ENCODE measurements around the gene RSPH9. TPM values are rescaled to one million over a fixed set of nuclear protein-coding genes. Genes with fewer than 3 reads are reported as not detected.

RSPH9 gene
- total and polyA plus RNA-seq, 4 donors, result under 0.01 to 0.19 (median 0.12) TPM

DNA sequence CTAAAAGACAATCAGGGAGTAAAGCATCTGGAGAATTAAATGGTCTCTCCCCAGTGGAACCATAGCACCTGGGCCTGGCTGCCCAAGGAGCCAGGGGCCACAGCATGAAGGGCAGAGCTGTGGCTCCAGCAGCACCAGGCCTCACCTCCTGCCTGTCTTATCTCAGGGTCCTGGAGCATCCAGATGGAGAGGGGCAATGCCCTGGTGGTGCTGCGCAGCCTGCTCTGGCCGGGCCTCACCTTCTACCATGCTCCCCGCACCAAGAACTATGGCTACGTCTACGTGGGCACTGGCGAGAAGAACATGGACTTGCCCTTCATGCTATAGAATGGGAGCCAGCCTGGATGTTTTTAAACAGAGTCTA, 25.8 kb downstream of the RSPH9 start:
- Histone ChIP-seq H3K27me3 (ENCODE audit: control insufficient read depth in 4 of 4, insufficient read depth in 4 of 4, low read length in 3 of 4) (no peaks in the 10 kb centered on the region), H3K4me1 (ENCODE audit: control insufficient read depth in 4 of 4, insufficient read depth in 4 of 4, low read length in 3 of 4) (peaks cover 5 to 18% (median 9%) of the 10 kb centered on the region in 4 donors), H3K36me3 (ENCODE audit: control insufficient read depth in 4 of 4, insufficient read depth in 3 of 4, low read depth in 1 of 4, low read length in 3 of 4) (peaks cover 4 to 35% (median 17%) of the 10 kb centered on the region in 4 donors), H3K27ac (ENCODE audit: low read depth in 1 of 2, low read length in 2 of 2) (no peak overlapping the region), H3K9ac (ENCODE audit: low read depth in 1 of 2, low read length in 2 of 2) (no peak overlapping the region), H3K4me3 (ENCODE audit: low read depth in 1 of 3, low read length in 3 of 3) (no peak overlapping the region), H3K9me3 (ENCODE audit: control insufficient read depth in 4 of 4, low read length in 3 of 4) (no peaks in the 10 kb centered on the region)
- TF ChIP-seq HNF4A (conservative IDR thresholded peaks at IDR 0.05) (no peak), EGR1 (IDR thresholded peaks at IDR 0.05; ENCODE audit: low read depth in 2 of 2) (no peak), FOXA1 (IDR thresholded peaks at IDR 0.05) (no peak), SP1 (IDR thresholded peaks at IDR 0.05) (no peak), YY1 (IDR thresholded peaks at IDR 0.05) (no peak), NR2F2 (IDR thresholded peaks at IDR 0.05) (no peak), GABPA (IDR thresholded peaks at IDR 0.05 in 1 of 2, conservative IDR thresholded peaks at IDR 0.05 in 1 of 2) (no peak), RAD21 (IDR thresholded peaks at IDR 0.05) (no peak)
- WGBS, result 87% methylated on average over 6 of the region's 6 CpGs
- DNase-seq (ENCODE audit: low spot score), result no peak

DNA sequence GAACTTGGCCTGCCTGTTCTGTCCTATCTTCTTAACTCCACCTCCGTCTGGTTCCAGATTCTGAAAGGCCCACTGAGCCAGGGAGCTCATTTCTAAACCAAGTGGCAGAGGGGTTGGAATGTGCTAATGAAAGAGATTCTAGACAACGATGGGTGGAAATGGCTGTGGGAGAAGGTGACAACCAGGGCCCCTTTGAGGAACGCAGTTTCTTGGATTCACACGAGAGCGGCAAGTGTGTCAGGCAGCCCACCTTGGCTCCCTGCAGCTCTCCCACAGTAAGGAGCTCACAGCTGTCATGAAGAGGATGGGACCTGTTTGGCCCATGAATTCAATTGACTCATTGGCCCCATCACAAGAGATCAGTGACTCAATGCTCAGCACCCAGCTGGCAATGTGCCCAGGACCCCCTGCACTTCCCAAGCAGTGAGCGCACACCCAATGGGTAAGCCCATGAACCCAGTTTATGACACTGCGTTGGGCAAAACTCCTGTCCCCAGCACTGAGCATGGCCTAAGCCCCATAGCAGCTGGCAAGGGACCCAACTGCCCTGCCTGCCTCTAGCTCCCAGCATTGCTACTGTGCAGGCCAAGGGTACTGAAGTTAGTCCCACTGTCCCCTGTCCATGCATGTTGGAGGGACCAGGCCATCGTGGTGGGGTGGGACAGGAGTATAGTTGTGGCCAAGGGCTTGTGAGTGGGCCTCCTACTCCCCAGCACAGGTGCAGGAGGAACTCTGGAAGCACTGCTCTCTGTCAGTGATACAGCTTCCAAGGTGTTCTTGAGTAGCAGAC, 26.4 kb downstream of the RSPH9 start:
- WGBS, result 94% methylated on average over 8 of the region's 8 CpGs
- Histone ChIP-seq H3K27me3 (ENCODE audit: control insufficient read depth in 4 of 4, insufficient read depth in 4 of 4, low read length in 3 of 4) (no peaks in the 10 kb centered on the region), H3K9ac (ENCODE audit: low read depth in 1 of 2, low read length in 2 of 2) (no peak overlapping the region), H3K36me3 (ENCODE audit: control insufficient read depth in 4 of 4, insufficient read depth in 3 of 4, low read depth in 1 of 4, low read length in 3 of 4) (peaks cover 4 to 41% (median 17%) of the 10 kb centered on the region in 4 donors), H3K4me3 (ENCODE audit: low read depth in 1 of 3, low read length in 3 of 3) (no peak overlapping the region), H3K4me1 (ENCODE audit: control insufficient read depth in 4 of 4, insufficient read depth in 4 of 4, low read length in 3 of 4) (peaks cover 5 to 18% (median 9%) of the 10 kb centered on the region in 4 donors), H3K9me3 (ENCODE audit: control insufficient read depth in 4 of 4, low read length in 3 of 4) (no peaks in the 10 kb centered on the region), H3K27ac (ENCODE audit: low read depth in 1 of 2, low read length in 2 of 2) (no peak overlapping the region)
- no peak for DNase-seq (ENCODE audit: low spot score)
- TF ChIP-seq SP1 (IDR thresholded peaks at IDR 0.05) (no peak), JUND (IDR thresholded peaks at IDR 0.05) (no peak), NR2F2 (IDR thresholded peaks at IDR 0.05) (no peak), EGR1 (IDR thresholded peaks at IDR 0.05; ENCODE audit: low read depth in 2 of 2) (no peak)
- TF ChIP-seq, protein P1, sequence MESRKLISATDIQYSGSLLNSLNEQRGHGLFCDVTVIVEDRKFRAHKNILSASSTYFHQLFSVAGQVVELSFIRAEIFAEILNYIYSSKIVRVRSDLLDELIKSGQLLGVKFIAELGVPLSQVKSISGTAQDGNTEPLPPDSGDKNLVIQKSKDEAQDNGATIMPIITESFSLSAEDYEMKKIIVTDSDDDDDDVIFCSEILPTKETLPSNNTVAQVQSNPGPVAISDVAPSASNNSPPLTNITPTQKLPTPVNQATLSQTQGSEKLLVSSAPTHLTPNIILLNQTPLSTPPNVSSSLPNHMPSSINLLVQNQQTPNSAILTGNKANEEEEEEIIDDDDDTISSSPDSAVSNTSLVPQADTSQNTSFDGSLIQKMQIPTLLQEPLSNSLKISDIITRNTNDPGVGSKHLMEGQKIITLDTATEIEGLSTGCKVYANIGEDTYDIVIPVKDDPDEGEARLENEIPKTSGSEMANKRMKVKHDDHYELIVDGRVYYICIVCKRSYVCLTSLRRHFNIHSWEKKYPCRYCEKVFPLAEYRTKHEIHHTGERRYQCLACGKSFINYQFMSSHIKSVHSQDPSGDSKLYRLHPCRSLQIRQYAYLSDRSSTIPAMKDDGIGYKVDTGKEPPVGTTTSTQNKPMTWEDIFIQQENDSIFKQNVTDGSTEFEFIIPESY (IDR thresholded peaks at IDR 0.05), result no peak
- TF ChIP-seq, protein P2, sequence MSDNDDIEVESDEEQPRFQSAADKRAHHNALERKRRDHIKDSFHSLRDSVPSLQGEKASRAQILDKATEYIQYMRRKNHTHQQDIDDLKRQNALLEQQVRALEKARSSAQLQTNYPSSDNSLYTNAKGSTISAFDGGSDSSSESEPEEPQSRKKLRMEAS (IDR thresholded peaks at IDR 0.05), result no peak

DNA sequence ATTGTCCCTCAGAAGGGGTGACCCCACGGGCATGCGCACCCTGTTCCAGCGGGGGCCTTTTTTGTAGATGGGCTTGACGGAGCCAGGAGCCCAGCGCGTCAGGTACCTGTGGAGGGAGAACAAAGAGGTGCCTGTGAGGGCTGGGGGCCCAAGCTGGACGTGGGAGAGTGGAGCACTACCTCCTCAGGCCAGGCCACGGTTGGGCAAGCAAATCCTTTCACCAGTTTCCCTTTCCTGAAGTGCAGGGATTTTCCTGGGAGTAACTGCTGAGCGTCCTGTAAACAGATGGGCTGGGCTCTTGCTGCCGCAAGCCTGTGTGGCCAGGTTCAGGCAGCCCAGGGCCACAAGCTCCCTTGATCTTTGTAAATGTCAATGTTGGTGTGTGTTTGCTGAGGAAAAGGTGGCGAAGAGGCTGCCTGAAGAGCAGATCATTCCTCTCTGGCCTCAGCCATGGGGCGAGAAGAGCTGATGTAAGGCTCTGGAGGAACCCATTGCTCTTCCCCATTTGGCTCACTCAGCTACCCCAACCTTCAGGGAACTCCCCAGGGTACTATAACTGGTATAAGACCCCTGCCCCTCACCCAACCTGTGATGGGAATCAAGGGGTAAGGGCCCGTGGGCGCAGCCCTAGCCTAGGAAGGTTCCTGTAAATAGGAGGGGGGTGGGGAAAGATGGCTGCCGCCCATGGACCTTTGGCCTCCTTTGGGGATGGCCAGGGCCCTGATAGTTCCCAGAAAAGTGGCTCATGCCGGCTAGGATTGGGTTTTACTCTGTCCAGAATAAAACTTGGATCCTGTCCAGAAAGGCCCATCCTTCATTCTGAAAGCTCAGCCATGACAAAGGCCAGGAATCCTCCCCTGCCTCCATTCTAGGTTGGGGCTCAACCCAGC, 27.2 kb downstream of the RSPH9 start:
- Histone ChIP-seq H3K27me3 (ENCODE audit: control insufficient read depth in 4 of 4, insufficient read depth in 4 of 4, low read length in 3 of 4) (no peaks in the 10 kb centered on the region), H3K4me1 (ENCODE audit: control insufficient read depth in 4 of 4, insufficient read depth in 4 of 4, low read length in 3 of 4) (peaks cover 5 to 14% (median 8%) of the 10 kb centered on the region in 4 donors), H3K9ac (ENCODE audit: low read depth in 1 of 2, low read length in 2 of 2) (no peak overlapping the region), H3K4me3 (ENCODE audit: low read depth in 1 of 3, low read length in 3 of 3) (no peak overlapping the region), H3K36me3 (ENCODE audit: control insufficient read depth in 4 of 4, insufficient read depth in 3 of 4, low read depth in 1 of 4, low read length in 3 of 4) (peaks cover 10 to 48% (median 22%) of the 10 kb centered on the region in 4 donors), H3K27ac (ENCODE audit: low read depth in 1 of 2, low read length in 2 of 2) (no peak overlapping the region), H3K9me3 (ENCODE audit: control insufficient read depth in 4 of 4, low read length in 3 of 4) (no peaks in the 10 kb centered on the region)
- 81% methylated on average over 16 of the region's 16 CpGs for WGBS
- DNase-seq (ENCODE audit: low spot score), result no peak
- no peak for TF ChIP-seq NR2F2 (IDR thresholded peaks at IDR 0.05)
- TF ChIP-seq SP1 (IDR thresholded peaks at IDR 0.05), result no peak
- no peak for TF ChIP-seq EGR1 (IDR thresholded peaks at IDR 0.05; ENCODE audit: low read depth in 2 of 2)
- no peak for TF ChIP-seq YY1 (IDR thresholded peaks at IDR 0.05)
- TF ChIP-seq, protein P3, sequence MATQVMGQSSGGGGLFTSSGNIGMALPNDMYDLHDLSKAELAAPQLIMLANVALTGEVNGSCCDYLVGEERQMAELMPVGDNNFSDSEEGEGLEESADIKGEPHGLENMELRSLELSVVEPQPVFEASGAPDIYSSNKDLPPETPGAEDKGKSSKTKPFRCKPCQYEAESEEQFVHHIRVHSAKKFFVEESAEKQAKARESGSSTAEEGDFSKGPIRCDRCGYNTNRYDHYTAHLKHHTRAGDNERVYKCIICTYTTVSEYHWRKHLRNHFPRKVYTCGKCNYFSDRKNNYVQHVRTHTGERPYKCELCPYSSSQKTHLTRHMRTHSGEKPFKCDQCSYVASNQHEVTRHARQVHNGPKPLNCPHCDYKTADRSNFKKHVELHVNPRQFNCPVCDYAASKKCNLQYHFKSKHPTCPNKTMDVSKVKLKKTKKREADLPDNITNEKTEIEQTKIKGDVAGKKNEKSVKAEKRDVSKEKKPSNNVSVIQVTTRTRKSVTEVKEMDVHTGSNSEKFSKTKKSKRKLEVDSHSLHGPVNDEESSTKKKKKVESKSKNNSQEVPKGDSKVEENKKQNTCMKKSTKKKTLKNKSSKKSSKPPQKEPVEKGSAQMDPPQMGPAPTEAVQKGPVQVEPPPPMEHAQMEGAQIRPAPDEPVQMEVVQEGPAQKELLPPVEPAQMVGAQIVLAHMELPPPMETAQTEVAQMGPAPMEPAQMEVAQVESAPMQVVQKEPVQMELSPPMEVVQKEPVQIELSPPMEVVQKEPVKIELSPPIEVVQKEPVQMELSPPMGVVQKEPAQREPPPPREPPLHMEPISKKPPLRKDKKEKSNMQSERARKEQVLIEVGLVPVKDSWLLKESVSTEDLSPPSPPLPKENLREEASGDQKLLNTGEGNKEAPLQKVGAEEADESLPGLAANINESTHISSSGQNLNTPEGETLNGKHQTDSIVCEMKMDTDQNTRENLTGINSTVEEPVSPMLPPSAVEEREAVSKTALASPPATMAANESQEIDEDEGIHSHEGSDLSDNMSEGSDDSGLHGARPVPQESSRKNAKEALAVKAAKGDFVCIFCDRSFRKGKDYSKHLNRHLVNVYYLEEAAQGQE (IDR thresholded peaks at IDR 0.05), result no peak
- no peak for TF ChIP-seq TAF1 (conservative IDR thresholded peaks at IDR 0.05)
- TF ChIP-seq HNF4G (IDR thresholded peaks at IDR 0.05), result no peak
- TF ChIP-seq RAD21 (IDR thresholded peaks at IDR 0.05), result no peak
- no peak for TF ChIP-seq HNF4A (conservative IDR thresholded peaks at IDR 0.05)
- TF ChIP-seq, protein P1 (IDR thresholded peaks at IDR 0.05), result no peak

Measured in liver (tissue), 9 donors.